Immature natural killer cell (primary cell): ENCODE measurements around the gene SERINC3. TPM values are rescaled to one million over a fixed set of nuclear protein-coding genes. Genes with fewer than 3 reads are reported as not detected.
A peak's percentile ranks its signal among the peaks of the same experiment; 100 is the strongest.

Experiments used
- DNase-seq, 3 donors: peaks; one replicate each; pipeline ENCODE4 v3.0.0; 2022; ENCODE audit warnings: mixed read lengths in 1 of 3
- H3K27ac Mint-ChIP-seq, 6 donors: one replicate each; pipeline ENCODE4 v1.8.0; 2020; ENCODE audit warnings: mixed read lengths in 6 of 6, mild to moderate bottlenecking in 5 of 6, inconsistent platforms in 4 of 6, moderate library complexity in 3 of 6
- H3K27me3 Mint-ChIP-seq, 3 donors: one replicate each; pipeline ENCODE4 v1.8.0; 2020 to 2021; ENCODE audit warnings: low read depth in 3 of 3, mild to moderate bottlenecking in 3 of 3, mixed read lengths in 3 of 3, moderate library complexity in 3 of 3, inconsistent platforms in 1 of 3
- H3K36me3 Mint-ChIP-seq, 3 donors: one replicate each; pipeline ENCODE4 v1.8.0; 2020; ENCODE audit warnings: mixed read lengths in 3 of 3, inconsistent platforms in 2 of 3, mild to moderate bottlenecking in 2 of 3
- H3K4me1 Mint-ChIP-seq, 2 donors: one replicate each; pipeline ENCODE4 v1.8.0; 2020; ENCODE audit warnings: inconsistent platforms in 2 of 2, mild to moderate bottlenecking in 2 of 2, mixed read lengths in 2 of 2, moderate library complexity in 1 of 2
- H3K4me3 Mint-ChIP-seq, 5 donors: one replicate each; pipeline ENCODE4 v1.8.0; 2020; ENCODE audit warnings: mild to moderate bottlenecking in 5 of 5, mixed read lengths in 5 of 5, inconsistent platforms in 3 of 5, moderate library complexity in 3 of 5
- H3K9me3 Mint-ChIP-seq, 6 donors: one replicate each; pipeline ENCODE4 v1.8.0; 2020; ENCODE audit warnings: mild to moderate bottlenecking in 6 of 6, mixed read lengths in 6 of 6, inconsistent platforms in 4 of 6, moderate library complexity in 3 of 6
- polyA plus RNA-seq, 3 donors: library from polyadenylated mRNA; unstranded; fragments of 300-500 nt; fragmentation: Illumina TruSeq; gene quantifications; one replicate each; pipeline ENCODE4 v1.2.3, GENCODE V29; 2021

Gene SERINC3
- polyA plus RNA-seq, 3 donors from 2014 or later = 180 to 266 (median 215) TPM

DNA sequence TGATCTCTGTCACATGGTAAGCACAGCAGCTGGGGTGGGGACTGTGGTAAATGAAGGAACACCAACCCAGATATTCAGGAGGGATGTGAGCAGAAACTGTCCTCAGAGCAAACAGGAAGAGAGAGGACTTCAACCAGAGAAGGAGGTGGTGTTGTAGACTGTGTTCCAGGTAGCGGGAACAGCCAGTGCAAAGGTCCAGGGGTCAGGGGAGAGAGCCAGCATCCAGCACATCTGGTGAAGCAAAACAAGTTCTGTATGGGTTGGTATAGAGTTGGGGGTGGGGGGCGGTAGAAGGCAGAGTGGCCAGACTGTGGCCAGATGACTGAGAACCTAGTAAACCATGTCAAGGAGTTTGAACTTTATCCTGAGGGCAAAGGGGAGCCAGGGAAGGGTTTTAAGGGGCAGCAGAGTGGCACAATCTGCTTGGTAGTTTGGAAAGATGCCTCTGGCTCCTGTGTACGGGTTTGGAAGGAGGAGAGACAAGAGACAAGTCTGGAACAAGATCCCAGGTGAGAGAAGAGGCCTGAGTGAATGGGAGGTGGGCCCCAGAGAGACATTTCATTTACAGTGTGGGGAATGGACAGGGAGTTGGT lies 73.9 kb downstream of the SERINC3 start:
- no peak for DNase-seq
- H3K27ac Mint-ChIP-seq = peak overlapping the region in 1 of 6 donors; percentile 9
- no peak overlapping the region for H3K4me3 Mint-ChIP-seq
- no peaks in the 10 kb centered on the region for H3K9me3 Mint-ChIP-seq
- no peaks in the 10 kb centered on the region for H3K36me3 Mint-ChIP-seq
- H3K27me3 Mint-ChIP-seq = peaks cover 0 to 10% (median 3%) of the 10 kb centered on the region in 3 donors
- no peaks in the 10 kb centered on the region for H3K4me1 Mint-ChIP-seq

Other genes starting within 250 kb of the SERINC3 start
- gene FITM2, start 210.9 kb downstream of the SERINC3 start, polyA plus RNA-seq = under 1 TPM; 0.15 to 0.89 (median 0.40) TPM
- gene R3HDML, start 185.0 kb downstream of the SERINC3 start, polyA plus RNA-seq = not detected
- not detected for gene HNF4A, start 166.4 kb downstream of the SERINC3 start, polyA plus RNA-seq
- gene TTPAL, start 46.2 kb downstream of the SERINC3 start, polyA plus RNA-seq = 10 to 100 TPM in 1 of 3 donors, 1 to 10 TPM in 2; 5.0 to 13.8 (median 5.6) TPM
- 1 to 10 TPM; 1.6 to 2.6 (median 1.8) TPM for gene PKIG, start 60.5 kb upstream of the SERINC3 start, polyA plus RNA-seq
- 100 to 1,000 TPM in 2 of 3 donors, 10 to 100 TPM in 1; 96.9 to 150 (median 124) TPM for gene ADA, start 129.6 kb upstream of the SERINC3 start, polyA plus RNA-seq
- gene CCN5, start 193.3 kb upstream of the SERINC3 start, polyA plus RNA-seq = not detected
- not detected for gene KCNK15, start 223.8 kb upstream of the SERINC3 start, polyA plus RNA-seq